Skeletal muscle satellite cell (primary cell): ENCODE results near the gene ALPK3.

ENCODE experiments used
- H3K27me3 ChIP-seq: 2 replicates; pipeline ENCODE4 v1.7.0; 2013; ENCODE audit warnings: low read length; ENCODE audit not compliant: control insufficient read depth, insufficient read depth
- H3K36me3 ChIP-seq: 2 replicates; pipeline ENCODE4 v1.7.0; 2013; ENCODE audit warnings: mild to moderate bottlenecking, control low read depth, low read length; ENCODE audit not compliant: insufficient read depth
- H3K4me1 ChIP-seq: 2 replicates; pipeline ENCODE4 v1.7.0; 2013; ENCODE audit warnings: low read length; ENCODE audit not compliant: control insufficient read depth, insufficient read depth
- H3K4me2 ChIP-seq: 2 replicates; pipeline ENCODE4 v1.7.0; 2013; ENCODE audit warnings: mild to moderate bottlenecking, low read length
- H3K4me3 ChIP-seq: 2 replicates; pipeline ENCODE4 v1.7.0; 2013; ENCODE audit warnings: low read length
- H3K9ac ChIP-seq: 2 replicates; pipeline ENCODE4 v1.7.0; 2013; ENCODE audit warnings: mild to moderate bottlenecking, low read depth, low read length, moderate library complexity
- H3K9me3 ChIP-seq: replicated peaks from 2 replicates; pipeline ENCODE4 v1.7.0; 2013; ENCODE audit warnings: mild to moderate bottlenecking, control low read depth, low read length

ALPK3 gene

GRCh38 chr15:84814916-84815315, 2.2 kb upstream of the ALPK3 start:
- H3K27me3 ChIP-seq = no peaks in the 10 kb centered on the region
- H3K4me2 ChIP-seq = no peak overlapping the region
- peaks cover 39% of the 10 kb centered on the region for H3K4me1 ChIP-seq

GRCh38 chr15:84817466-84818081, 418 bp downstream of the ALPK3 start:
- H3K9ac ChIP-seq = peak overlapping the region; percentile 76
- peak overlapping the region; percentile 61 for H3K4me3 ChIP-seq

More at GRCh38 chr15:84814916-84815315, 2.2 kb upstream of the ALPK3 start:
- no peak overlapping the region for H3K4me3 ChIP-seq
- H3K9me3 ChIP-seq = no peaks in the 10 kb centered on the region
- no peaks in the 10 kb centered on the region for H3K36me3 ChIP-seq
- H3K9ac ChIP-seq = no peak overlapping the region

GRCh38 chr15:84818261-84819131, 1.3 kb downstream of the ALPK3 start:
- peak overlapping the region; percentile 76 for H3K9ac ChIP-seq
- H3K4me2 ChIP-seq = peak overlapping the region; percentile 61
- H3K4me3 ChIP-seq = peak overlapping the region; percentile 61

More at GRCh38 chr15:84817466-84818081, 418 bp downstream of the ALPK3 start:
- H3K4me1 ChIP-seq = peaks cover 32% of the 10 kb centered on the region
- no peaks in the 10 kb centered on the region for H3K9me3 ChIP-seq
- no peaks in the 10 kb centered on the region for H3K36me3 ChIP-seq
- no peaks in the 10 kb centered on the region for H3K27me3 ChIP-seq
- H3K4me2 ChIP-seq = peak overlapping the region; percentile 61

GRCh38 chr15:84819291-84819768, 2.2 kb downstream of the ALPK3 start:
- H3K4me1 ChIP-seq = peaks cover 32% of the 10 kb centered on the region
- H3K9me3 ChIP-seq = no peaks in the 10 kb centered on the region
- H3K27me3 ChIP-seq = no peaks in the 10 kb centered on the region
- H3K4me3 ChIP-seq = peak overlapping the region; percentile 61
- no peaks in the 10 kb centered on the region for H3K36me3 ChIP-seq
- H3K4me2 ChIP-seq = peak overlapping the region; percentile 61
- H3K9ac ChIP-seq = peak overlapping the region; percentile 76

More at GRCh38 chr15:84818261-84819131, 1.3 kb downstream of the ALPK3 start:
- Histone ChIP-seq H3K27me3 (no peaks in the 10 kb centered on the region), H3K4me1 (peaks cover 32% of the 10 kb centered on the region), H3K36me3 (no peaks in the 10 kb centered on the region), H3K9me3 (no peaks in the 10 kb centered on the region)

GRCh38 chr15:84819791-84820190, 2.6 kb downstream of the ALPK3 start:
- Histone ChIP-seq H3K9ac (peak overlapping the region; percentile 76), H3K27me3 (no peaks in the 10 kb centered on the region), H3K36me3 (no peaks in the 10 kb centered on the region), H3K4me1 (peaks cover 32% of the 10 kb centered on the region), H3K4me2 (peak overlapping the region; percentile 61), H3K9me3 (no peaks in the 10 kb centered on the region), H3K4me3 (peak overlapping the region; percentile 61)

GRCh38 chr15:84821501-84822021, 4.4 kb downstream of the ALPK3 start:
- Histone ChIP-seq H3K9ac (no peak overlapping the region), H3K27me3 (no peaks in the 10 kb centered on the region), H3K36me3 (no peaks in the 10 kb centered on the region), H3K4me2 (no peak overlapping the region), H3K4me3 (no peak overlapping the region), H3K9me3 (no peaks in the 10 kb centered on the region), H3K4me1 (peaks cover 35% of the 10 kb centered on the region)

GRCh38 chr15:84822653-84823281, 5.6 kb downstream of the ALPK3 start:
- H3K9ac ChIP-seq = no peak overlapping the region
- H3K4me1 ChIP-seq = peaks cover 26% of the 10 kb centered on the region
- no peak overlapping the region for H3K4me3 ChIP-seq
- no peaks in the 10 kb centered on the region for H3K27me3 ChIP-seq
- no peaks in the 10 kb centered on the region for H3K36me3 ChIP-seq
- H3K9me3 ChIP-seq = no peaks in the 10 kb centered on the region
- no peak overlapping the region for H3K4me2 ChIP-seq

GRCh38 chr15:84823282-84823878, 6.2 kb downstream of the ALPK3 start:
- H3K4me1 ChIP-seq = peaks cover 20% of the 10 kb centered on the region
- no peaks in the 10 kb centered on the region for H3K36me3 ChIP-seq
- no peaks in the 10 kb centered on the region for H3K9me3 ChIP-seq
- H3K9ac ChIP-seq = no peak overlapping the region
- no peak overlapping the region for H3K4me2 ChIP-seq
- no peaks in the 10 kb centered on the region for H3K27me3 ChIP-seq
- H3K4me3 ChIP-seq = no peak overlapping the region

- no peak overlapping the region for H3K9ac ChIP-seq
- H3K9me3 ChIP-seq = no peaks in the 10 kb centered on the region
- peaks cover 10% of the 10 kb centered on the region for H3K4me1 ChIP-seq
- no peaks in the 10 kb centered on the region for H3K27me3 ChIP-seq
- no peak overlapping the region for H3K4me3 ChIP-seq
- H3K4me2 ChIP-seq = no peak overlapping the region
- H3K36me3 ChIP-seq = no peaks in the 10 kb centered on the region
Measured at GRCh38 chr15:84824260-84825007, 7.3 kb downstream of the ALPK3 start.

- Histone ChIP-seq H3K9ac (no peak overlapping the region), H3K9me3 (no peaks in the 10 kb centered on the region), H3K36me3 (no peaks in the 10 kb centered on the region), H3K4me2 (no peak overlapping the region), H3K4me3 (no peak overlapping the region), H3K4me1 (peaks cover 5% of the 10 kb centered on the region), H3K27me3 (no peaks in the 10 kb centered on the region)
Measured at GRCh38 chr15:84826369-84826823, 9.2 kb downstream of the ALPK3 start.
